Activated CD4-positive, CD25-positive, alpha-beta regulatory T cell treated with anti-CD3 and anti-CD28 coated beads, Interleukin-2, amount 50 U/mL, for 24 hours (primary cell): Measurements from ENCODE around the gene POLD4.
"Not testable (repeated sequence)": the region's sequence is repeated elsewhere in the genome, so short reads cannot be mapped to it uniquely, and the experiment has no call there.

Source experiments
- ATAC-seq, 2 donors: fragments of 150-1000 bp; cut with Tn5 transposase; one replicate each; pipeline ENCODE4 v1.10.0; 2021; ENCODE audit warnings: mild to moderate bottlenecking in 1 of 2, moderate library complexity in 1 of 2

The POLD4 gene

DNA sequence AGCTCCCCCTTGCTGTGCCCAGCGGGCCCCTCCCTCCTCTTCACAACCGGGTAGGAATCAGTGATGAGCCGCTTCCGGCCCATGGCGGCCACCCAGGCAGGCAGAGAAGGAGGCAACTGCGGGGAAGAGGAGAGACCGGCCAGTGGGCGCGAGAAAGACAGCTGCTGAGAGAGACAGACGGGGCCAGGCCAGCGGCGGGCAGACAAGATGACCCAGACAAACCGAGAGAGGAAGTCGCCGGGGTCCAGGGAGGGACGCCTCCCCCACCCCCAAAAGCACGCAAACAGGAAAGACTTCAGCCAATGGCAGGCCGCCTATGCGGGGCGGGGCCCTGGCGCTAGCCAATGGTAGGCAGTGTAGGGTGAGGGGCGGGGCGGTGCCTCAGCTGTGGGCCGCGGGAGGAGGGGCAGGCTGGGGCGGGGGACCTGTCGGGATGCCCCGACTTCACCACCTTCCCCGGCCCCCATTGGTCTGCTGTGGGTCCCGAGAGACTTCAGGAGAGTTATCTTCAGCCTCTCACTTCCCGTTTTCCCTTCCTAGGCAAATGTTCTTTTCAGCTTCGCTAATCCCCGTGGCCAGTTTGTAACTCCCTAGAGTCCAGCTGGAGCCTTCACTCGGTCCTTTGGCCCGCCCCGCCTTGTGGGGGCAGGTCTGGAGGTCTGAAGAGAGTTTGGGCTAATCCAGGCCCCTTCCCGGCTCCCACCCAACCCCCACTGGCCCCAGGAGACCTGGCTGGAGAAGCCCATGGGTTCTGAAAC lies at the start of gene POLD4:
POLD4 (minus strand) TSS at position 230 of the 758 bp plus-strand sequence; CDS start at position 83, 147 bp downstream.
- ATAC-seq, result peak; percentile 89 to 94

DNA sequence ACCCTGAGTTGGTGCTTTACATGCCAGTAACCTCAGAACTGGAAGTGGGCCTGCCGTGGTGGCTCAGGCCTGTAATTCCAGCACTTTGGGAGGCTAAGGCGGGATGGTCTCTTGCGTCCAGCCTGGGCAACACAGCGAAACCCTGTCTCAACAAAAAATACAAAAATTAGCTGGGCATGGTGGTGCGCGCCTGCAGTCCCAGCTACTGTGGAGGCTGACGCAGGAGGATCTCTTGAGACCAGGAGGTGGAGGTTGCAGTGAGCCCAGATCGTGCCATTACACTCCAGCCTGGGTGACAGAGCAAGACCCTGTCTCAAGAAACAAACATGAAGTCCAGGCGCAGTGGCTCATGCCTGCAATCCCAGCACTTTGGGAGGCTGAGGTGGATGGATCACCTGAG lies 49.7 kb upstream of the POLD4 start:
- not testable (repeated sequence) for ATAC-seq

DNA sequence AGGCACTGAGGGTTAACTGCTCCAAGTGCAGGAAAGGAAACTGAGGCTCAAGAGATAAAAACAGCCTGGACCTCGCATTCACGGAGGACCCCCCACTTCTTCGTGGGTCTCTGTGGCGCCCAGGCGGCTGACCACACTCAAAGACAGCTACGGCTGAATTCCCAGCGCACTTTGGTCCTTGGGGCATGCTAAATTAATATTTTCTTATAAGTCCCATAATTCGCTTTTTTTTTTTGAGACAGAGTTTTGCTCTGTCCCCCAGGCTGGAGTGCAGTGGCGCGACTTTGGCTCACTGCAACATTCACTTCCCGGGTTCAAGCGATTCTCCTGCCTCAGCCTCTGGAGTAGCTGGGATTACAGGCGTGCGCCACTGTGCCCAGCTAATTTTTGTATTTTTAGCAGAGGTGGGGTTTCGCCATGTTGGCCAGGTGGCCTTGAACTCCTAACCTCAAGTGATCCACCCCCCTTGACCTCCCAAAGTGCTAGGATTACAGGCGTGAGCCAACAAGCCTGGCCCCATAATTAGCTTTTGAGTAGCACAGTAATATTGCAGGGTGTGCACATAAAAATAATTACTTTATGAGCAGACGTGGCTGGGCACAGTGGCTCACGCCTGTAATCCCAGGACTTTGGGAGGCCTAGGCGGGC lies 49.0 kb upstream of the POLD4 start:
- ATAC-seq, result not testable (repeated sequence)

DNA sequence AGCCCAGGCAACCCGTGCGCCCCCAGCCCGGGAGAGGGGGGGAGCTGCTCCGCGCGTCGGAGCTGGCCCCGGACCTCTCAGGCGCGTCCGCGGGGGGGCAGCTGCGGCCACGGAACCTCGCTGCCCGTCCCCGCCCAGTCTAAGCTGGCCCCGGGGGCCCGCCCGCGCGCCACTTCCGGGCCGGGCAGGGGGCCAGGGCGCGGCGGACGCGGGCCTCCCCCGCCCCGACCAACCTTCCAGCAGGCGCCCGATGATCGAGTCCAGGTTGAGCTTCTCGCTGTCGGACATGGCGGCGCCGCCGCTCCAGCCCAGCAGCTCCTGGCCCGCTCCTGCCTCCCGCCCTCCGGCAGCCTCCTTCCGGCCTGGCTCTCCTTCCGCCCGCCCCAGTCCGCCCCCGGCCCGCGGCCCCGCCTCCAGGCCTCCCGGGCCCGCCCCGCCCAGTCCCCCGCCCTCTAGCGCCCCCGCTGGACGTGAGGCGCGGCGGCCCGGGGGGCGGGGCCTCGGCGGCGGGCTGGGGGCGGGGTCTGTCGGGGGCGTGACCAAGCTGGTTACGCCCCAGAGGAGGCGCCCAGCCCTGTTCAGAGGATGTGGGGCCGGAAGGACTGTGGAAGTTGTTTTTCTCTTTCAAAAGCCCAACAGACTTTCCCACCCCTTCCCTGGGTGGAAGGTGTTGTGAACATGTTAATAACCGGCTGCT lies 48.3 kb upstream of the POLD4 start, which contains the start of gene PPP1CA:
PPP1CA (minus strand) TSS at position 364 of the 697 bp plus-strand sequence; CDS start at position 288, 76 bp downstream.
- peak; percentile 74 to 76 for ATAC-seq

DNA sequence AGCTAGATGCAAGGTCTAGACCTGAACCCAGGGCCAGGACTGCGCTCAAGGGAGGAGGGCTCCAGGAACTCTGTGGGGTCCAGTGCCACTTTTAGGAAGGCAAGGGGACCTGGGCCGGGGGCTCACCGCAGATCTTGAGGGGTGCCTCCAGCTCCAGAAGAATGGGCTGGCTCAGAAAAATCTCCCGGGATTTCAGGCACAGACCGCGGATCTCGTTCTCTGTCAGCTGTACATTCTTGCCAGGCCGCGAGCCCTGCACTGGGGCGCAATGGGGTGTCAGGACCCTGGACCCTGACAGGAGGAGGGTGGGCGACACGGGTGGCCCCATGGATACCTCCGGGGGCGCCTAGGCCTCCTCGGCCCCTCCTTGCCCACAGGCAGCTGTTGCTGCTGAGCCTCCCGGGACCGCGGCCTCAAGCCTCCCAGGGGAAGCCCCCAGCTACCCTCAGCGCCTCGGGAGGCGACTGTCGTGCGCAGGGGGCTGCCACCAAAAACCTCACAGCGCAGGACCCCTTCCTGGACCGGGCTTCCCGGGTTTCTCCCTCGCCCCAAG lies 47.7 kb upstream of the POLD4 start:
- peak in 1 of 2 donors; percentile 0 for ATAC-seq

DNA sequence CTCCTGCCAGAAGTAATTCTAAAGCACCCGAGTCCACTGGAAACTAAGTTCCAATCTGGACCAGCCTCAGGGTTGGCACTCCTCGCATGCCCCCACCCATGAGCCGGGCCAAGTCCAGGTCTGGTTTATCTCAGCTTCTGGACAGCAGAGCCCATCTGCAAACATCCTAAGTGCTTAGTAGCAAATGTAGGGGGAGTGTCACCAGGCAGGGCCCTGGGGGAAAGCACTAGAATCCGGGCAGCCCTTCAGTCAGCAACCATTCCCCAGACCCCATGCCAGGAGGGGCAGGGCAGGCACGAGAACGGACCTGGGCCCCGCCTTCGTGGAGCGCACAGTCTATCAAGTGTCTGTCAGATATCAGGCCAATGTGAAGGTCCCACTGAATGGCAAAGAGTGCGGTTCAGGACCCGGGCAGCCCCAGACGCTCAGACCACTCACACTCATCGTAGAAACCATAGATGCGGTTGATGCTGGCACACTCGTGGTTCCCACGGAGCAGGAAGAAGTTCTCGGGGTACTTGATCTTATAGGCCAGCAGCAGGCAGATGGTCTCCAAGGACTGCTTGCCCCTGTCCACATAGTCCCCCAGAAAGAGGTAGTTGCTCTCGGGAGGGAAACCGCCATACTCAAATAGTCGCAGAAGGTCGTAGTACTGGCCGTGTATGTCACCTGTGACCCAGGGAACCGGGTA lies 47.0 kb upstream of the POLD4 start:
- no peak for ATAC-seq

DNA sequence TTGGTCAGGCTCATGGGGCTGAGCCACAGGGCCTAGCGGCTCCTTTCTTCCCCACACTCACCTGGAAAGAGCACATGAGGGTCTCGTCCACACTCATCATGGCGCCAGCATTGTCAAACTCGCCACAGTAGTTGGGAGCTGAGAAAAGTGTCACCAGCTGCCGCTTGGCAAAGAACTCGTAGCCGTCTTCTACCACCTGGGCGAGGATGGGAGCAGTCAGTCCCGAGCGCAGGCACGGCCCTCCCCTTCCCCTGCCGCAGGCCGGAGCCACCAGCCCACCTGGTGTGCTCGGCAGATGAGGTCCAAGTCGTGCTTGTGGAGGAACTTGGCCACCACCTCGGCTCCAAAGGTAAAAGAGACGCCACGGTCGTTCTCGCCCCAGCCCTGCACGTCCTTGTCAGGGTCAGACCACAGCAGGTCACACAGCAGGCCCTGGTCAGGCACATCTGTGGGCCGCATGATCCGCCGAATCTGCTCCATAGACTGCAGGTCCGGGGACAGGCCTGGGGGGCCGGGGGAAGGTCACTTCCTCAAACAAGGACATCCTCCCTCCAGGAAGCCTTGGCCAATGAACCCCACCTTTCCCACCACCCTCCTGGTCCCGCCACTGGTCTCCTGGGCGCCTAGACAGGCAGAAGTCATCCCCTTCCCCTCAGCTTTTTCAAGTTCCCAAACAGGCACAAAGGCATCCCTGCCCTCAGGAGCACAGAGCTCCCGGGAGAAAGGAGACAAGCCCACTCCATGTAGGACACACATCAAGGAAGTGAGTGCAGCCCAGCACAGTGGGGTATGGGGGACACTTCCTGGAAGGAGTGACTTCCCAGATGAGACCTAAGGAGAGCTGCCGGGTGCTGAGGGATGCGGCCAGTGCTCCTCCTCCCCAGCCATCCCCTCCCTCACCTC lies 45.6 kb upstream of the POLD4 start:
- no peak for ATAC-seq

DNA sequence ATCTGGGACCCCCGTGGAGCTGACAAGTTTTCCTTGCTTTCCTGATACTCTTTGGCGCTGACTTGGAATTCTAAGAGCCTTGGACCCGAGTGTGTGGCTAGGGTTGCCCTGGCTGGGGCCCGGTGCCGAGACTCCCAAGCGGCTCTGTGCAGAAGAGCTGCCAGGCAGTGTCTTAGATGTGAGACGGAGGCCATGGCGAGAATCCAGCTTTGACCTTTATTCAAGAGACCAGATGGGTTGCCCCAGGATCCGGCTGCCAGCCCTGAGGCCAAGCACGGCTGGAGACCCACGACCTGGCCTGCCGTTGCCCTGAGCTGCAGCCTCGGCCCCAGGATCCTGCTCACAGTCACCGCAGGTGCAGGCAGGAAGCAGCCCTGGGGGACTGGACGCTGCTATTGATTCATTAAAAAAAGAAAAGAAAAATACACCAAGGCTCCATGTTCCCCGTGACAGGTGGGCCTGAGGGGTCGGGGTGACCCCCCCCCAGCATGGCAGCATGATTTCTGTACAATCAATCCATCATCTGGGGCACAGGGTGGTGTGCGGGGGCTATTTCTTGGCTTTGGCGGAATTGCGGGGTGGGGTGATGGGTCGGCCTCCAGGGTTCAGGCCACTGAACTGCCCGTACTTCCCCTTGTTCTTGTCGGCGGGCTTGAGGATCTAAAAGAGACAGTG lies 44.8 kb upstream of the POLD4 start:
- no peak for ATAC-seq

DNA sequence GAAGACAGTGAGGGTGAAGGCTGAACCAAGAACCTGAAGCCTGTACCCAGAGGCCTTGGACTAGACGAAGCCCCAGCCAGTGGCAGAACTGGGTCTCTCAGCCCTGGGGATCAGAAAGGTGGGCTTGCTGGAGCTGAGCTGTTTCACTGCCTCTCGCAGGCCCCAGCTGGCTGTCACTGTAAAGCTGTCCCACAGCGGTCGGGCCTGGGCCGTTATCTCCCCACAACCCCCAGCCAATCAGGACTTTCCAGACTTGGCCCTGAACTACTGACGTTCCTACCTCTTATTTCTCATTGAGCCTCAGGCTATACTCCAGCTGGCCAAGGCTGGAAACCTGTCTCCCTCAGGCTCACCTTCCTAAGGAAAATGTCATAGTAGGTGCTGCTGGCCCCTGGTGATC lies 44.2 kb upstream of the POLD4 start:
- ATAC-seq, result no peak

DNA sequence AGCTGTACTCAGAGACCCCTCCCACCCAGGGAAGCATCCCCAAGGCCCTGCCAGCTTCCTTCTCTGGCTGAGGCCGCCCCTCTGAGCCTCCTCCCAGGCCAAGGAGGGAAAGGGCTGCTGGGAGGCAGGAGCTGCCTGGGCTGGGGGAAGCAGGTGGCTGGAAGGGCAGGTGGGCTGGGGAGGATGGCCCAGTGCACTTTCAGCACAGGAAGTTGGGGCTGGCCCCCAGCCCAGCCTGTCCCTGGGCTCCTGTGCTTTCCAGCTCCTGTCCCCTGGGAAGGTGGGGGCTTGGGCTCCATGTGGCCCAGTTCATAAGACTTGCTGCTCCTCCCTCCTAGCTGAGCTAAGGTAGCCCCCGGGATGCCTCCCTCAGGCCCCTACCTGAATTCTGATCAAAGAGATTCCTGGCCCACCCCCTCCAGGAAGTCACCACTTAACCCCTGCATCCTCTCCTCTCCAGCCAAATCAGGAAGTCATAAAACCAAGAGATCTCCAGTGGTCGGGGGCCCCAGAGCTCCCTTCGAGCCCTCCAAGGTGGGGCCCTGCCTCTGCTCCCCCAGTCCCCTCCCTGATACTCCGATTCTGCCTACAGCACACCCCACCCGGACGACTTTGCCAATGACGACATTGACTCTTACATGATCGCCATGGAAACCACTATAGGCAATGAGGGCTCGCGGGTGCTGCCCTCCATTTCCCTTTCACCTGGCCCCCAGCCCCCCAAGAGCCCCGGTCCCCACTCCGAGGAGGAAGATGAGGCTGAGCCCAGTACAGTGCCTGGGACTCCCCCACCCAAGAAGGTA lies 43.4 kb upstream of the POLD4 start:
- no peak for ATAC-seq

DNA sequence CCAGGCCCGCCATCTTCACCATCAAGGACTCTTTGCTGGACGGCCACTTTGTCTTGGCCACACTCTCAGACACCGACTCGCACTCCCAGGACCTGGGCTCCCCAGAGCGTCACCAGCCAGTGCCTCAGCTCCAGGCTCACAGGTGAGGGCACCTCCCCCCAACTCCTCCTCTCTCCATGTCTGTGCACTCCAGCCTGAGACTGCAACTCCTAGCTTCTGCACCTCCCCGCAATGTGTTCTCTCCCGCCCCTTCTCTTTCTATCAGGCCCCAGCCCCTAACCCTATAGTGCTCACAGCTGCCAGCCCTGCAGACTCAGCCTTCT lies 42.9 kb upstream of the POLD4 start:
- ATAC-seq, result no peak

DNA sequence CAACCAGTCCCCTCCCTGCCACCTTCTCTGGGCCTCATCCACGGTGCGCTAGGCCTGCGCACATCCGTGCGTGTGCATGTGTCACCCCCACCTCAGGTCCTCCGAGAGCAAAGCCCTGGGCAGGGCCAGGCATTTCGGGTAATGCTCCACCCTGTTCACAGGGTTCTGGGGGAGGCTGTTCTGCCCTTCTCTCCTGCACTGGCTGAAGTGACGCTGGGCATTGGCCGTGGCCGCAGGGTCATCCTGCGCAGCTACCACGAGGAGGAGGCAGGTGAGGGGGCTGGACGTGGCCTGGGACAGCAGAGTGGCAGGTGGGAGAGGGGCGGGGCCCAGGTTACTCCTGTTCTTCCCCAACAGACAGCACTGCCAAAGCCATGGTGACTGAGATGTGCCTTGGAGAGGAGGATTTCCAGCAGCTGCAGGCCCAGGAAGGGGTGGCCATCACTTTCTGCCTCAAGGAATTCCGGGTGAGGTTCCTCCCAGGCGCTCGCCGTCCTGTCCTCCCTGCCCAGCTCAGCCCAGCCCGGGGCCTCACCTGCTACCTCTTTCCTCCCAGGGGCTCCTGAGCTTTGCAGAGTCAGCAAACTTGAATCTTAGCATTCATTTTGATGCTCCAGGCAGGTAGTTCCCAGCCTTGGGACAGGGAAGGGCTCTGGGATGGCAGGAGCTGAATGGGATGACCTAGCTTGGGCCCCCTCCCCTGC lies 42.4 kb upstream of the POLD4 start:
- ATAC-seq, result no peak

DNA sequence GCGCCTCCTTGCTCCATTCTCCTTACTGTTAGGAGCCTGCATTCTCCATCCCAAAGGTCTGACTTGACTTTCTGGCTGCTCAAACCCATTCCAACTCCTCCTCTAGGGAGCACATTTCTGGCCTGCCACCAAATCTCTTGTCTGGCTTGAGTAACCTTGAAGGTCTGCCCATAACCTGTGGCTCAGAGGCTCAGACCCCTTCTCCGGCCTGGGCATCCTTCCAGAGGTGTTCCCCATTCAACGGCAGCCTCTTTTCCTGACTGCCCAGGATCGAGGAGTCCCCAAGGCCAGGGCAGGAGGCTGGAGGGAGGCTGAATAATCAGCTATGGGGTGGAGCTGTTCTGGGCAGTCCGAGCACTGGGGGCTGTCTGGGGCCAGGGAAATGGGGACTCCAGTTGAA lies 40.6 kb upstream of the POLD4 start:
- ATAC-seq, result no peak

DNA sequence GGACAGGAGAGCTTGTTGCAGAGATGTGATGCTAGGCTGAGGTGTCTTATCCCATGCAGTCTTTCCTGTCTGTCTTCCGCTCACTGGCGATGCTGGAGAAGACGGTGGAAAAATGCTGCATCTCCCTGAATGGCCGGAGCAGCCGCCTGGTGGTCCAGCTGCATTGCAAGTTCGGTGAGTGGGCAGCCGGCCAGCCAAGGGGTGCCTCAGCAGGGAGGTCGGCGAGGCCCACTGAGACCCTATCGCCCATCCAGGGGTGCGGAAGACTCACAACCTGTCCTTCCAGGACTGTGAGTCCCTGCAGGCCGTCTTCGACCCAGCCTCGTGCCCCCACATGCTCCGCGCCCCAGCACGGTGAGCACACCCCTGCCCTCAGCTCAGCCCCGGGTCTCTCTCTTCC lies 40.1 kb upstream of the POLD4 start:
- no peak for ATAC-seq

DNA sequence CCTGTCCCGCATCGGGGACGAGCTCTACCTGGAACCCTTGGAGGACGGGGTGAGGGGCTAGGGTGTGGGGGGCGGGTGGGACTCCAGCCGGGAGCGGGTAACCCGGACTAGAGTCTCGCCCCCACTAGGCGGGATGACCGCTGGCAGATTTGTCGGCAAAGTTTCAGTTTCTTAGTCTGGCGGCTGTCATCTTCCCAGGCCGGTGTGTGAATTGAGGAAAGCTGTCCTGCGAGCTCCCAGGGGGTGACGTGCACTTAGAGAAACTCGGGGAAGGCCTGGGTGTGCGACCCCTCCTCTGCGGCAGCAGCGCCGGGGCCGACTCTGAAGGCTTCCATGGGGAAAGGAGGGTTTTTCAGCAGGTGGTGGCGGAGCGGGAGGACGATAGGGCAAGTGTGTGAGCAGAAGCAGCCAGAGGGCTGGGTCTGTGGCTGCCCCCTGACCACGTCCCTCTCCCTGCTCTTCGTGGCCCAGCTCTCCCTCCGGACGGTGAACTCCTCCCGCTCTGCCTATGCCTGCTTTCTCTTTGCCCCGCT lies 38.9 kb upstream of the POLD4 start:
- ATAC-seq, result no peak

DNA sequence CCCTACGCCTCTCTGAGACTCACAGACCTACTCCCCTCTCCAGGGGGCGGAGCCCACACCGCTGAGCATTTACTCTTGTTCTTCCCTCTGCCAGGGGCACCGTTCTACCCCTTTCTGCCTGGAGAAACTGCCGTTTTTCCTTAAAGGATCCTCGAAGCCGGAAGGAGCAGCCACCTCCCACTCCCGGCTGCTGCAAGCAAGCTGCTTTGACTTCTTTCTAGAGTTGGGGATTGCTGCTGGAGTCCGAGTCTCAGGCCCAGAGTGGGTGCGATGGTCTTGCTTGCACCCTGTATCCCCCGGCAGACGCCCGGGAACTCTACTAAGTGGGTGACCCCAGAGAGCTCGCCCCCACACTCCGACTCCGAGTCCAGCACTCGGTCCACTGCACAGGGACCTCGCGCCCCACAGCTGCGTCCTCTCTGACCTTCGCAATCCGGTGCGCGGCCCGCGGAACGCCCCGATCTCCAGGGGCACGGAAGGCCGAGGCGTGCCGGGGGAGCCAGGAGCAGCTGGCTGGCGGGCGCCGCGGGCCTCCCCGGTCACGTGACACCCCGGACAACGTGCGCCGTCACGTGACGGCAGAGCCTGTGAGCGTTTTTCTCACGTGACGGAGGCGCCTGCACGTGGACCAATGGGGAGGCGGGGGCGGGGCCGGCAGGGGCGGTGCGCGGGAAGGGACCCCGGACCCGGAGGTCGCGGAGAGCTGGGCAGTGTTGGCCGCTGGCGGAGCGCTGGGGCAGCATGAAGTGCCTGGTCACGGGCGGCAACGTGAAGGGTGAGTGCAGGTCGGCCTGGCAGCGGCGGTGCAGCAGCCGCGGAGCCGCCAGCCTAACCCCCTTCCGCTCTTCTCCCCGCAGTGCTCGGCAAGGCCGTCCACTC lies 38.2 kb upstream of the POLD4 start, which contains the start of gene RAD9A:
RAD9A (plus strand) TSS at position 683 of the 879 bp plus-strand sequence; CDS start at position 742, 59 bp downstream.
- ATAC-seq, result peak; percentile 77 to 82

DNA sequence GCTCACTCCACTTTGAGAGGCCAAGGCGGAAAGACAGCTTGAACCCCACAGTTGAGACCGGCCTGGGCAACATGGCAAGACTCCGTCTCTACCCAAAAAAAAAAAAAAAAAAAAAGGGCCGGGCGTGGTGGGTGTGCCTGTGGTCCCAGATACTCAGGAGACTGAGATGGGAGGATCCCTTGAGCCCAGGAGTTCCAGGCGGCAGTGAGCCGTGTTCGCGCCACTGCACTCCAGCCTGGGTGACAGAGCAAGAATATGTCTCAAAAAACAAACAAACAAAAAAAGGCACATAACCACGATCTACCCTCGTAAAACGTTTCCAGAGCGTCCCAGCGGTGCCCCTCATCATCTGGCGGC lies 37.6 kb upstream of the POLD4 start:
- ATAC-seq, result no peak

DNA sequence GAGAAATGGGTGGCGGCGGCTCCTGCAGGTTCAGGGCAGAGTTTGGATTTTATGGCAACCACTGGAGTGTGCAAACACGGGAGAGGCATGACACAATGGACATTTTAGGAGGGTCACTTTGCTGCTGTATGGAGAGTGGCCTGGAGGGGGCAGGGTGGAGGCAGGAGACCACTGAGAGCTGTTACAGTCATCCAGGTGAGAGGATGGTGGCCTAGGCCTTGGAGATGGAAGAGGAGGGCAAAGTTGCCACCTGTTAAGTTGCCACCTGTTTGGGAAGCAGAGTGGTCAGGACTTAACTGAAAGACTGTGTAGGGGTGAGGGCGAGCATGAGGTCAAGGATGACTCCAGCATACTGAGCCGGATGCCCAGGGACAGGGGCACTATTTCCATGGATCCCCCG lies 36.1 kb upstream of the POLD4 start:
- ATAC-seq, result peak; percentile 42 to 49
